LNCAP (cell line): Measurements from ENCODE around the gene FBXW2.

Experiments used
- CTCF ChIP-seq: fragments of 450-650 bp; IDR thresholded peaks from 2 replicates; pipeline ENCODE4 v1.5.1; 2017; ENCODE audit warnings: mild to moderate bottlenecking

FBXW2 gene

DNA sequence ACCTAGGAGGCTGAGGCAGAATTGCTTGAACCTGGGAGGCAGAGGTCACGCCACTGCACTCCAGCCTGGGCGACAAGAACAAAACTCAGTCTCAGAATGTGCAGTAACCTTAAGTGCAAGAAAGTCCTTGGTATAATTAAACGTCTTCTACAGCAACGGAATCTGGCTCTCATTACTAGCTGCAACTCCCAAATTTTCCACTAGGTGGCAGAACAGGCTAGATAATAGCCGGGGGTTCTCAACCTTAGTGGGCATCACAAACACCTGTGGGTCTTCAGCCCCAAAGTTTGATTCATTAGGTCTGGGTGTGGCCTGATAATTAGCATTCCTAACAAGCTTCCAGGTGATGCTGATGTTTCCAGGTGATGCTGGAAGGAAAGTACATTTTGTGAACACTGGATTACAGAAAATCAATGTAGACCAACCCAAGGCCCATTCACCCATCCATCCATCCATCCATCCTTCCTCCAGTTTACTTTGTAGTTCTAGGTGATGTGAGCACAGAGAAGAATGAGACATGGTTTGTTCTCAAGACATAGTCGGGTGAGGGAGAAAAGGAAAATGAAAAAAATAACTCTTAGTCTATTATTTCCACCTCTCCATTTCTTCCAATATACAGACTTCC lies 37.3 kb downstream of the FBXW2 start:
- peak; percentile 92 for TF ChIP-seq CTCF

DNA sequence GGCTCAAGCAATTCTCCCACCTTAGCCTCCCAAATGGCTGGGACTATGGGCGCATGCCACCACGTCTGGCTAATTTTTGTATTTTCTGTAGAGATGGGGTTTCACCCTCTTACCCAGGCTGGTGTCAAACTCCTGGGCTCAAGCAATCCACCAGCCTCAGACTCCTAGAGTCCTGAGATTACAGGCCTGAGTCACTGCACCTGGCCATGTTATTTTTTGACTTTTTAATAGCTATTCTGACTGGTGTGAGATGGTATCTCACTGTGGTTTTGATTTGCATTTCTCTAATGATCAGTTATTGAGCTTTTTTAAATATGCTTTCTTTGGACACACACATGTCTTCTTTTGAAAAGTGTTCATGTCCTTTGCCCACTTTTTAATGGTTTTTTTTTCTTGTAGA lies 38.2 kb downstream of the FBXW2 start:
- TF ChIP-seq CTCF: no peak

DNA sequence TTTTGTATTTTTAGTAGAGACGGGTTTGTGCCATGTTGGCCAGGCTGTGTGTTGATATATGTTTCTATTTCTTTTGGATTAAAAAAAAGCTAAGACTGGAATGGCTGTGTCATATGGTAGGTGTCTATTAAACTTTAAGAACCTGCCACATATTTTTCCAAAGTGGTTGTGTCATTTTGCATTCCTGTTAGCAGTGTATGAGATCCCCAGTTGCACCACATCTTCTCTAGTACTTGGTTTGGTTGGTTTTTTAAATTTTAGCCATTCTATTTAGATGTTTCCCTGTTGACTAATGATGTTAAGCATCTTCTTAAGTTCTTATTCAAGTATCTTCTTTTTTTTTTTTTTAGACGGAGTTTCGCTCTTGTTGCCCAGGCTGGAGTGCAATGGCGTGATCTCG lies 42.8 kb downstream of the FBXW2 start:
- no peak for TF ChIP-seq CTCF

DNA sequence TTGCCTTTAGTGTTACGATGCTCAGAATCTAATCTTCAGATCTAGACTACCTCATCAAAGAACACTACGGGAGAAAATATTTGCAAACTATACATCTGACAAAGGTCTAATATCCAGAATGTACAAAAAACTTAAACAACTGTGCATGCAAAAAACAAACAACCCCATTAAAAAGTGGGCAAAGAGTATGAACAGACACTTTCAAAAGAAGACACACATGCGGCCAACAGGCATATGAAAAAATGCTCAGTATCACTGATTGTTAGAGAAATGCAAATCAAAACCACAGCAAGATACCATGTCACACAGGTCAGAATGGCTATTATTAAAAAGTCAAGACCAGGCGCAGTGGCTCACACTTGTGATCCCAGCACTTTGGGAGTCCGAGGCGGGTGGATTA lies 47.9 kb downstream of the FBXW2 start:
- no peak for TF ChIP-seq CTCF

- peak; percentile 87 for TF ChIP-seq CTCF
Measured at GRCh38 chr9:120742951-120743416, 50.2 kb downstream of the FBXW2 start.

DNA sequence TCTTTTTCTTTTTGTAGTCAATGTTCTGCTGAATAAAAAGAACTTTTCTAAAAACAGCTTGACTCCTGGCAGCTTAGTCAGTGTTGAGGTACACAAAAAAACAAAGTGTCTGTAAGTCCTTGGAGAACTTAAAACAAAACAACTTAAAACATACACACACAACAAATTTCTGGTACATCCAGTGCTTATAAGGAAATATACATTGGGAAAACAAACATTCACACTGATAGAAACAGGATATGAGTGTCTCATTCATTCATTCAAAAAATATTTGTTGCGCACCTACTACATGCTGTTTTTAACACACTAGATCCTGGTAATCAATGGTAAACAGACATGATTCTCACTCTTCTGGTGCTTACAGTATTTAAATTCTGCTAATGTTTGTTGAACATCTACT lies 51.5 kb downstream of the FBXW2 start:
- TF ChIP-seq CTCF: no peak

DNA sequence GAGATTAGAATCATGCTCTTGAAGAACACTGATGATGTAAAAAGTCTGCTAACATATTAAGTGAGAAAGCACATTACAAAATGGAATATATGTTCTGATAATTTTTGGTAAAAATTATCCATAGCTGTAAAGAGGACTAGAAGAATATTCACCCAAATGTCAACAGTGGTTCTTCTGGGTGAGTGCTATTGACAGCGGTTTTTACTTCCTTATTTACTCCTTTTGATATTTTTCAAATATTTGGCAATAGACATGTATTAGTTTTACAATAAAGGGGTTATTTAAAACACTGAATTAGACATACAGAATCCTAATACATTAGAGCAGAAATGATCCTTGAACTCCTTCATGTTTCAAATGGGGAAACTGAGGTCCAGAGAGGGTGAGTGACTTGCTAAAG lies 52.0 kb downstream of the FBXW2 start:
- TF ChIP-seq CTCF: no peak

- TF ChIP-seq CTCF: no peak
Measured at GRCh38 chr9:120740132-120740531, 53.1 kb downstream of the FBXW2 start.
